Subcutaneous adipose tissue (tissue), 4 donors: ENCODE measurements around the gene MAGI1. TPM values are rescaled to one million over a fixed set of nuclear protein-coding genes. Genes with fewer than 3 reads are reported as not detected.

Experiments used
- CTCF ChIP-seq: fragments of 450-650 bp; IDR thresholded peaks from one replicate; pipeline ENCODE4 v1.5.1; 2016; ENCODE audit warnings: low read depth, mild to moderate bottlenecking, control low read depth, antibody characterized with exemption, moderate library complexity
- total RNA-seq, 4 donors: library from RNA; depleted of rRNA; stranded (reverse); fragments of >200 nt; gene quantifications; one replicate each; pipeline ENCODE4 v1.1.0, GENCODE V29; 2016

Gene MAGI1
- total RNA-seq, 4 donors from 2014 or later = 15.3 to 56.9 (median 35.4) TPM

- TF ChIP-seq CTCF = no peak
Observed at GRCh38 chr3:65531499-65531898, 507.2 kb downstream of the MAGI1 start.

- TF ChIP-seq CTCF = no peak
Observed at GRCh38 chr3:65526656-65527055, 512.1 kb downstream of the MAGI1 start.

- TF ChIP-seq CTCF = no peak
Observed at GRCh38 chr3:65524584-65524983, 514.1 kb downstream of the MAGI1 start.

GRCh38 chr3:65523878-65524277 lies 514.8 kb downstream of the MAGI1 start:
- TF ChIP-seq CTCF = no peak

GRCh38 chr3:65521032-65521431 lies 517.7 kb downstream of the MAGI1 start:
- TF ChIP-seq CTCF = no peak

GRCh38 chr3:65516998-65517397 lies 521.7 kb downstream of the MAGI1 start:
- TF ChIP-seq CTCF = no peak

- TF ChIP-seq CTCF = no peak
Observed at GRCh38 chr3:65508750-65509422, 529.8 kb downstream of the MAGI1 start.
